Ammon's horn (tissue), 1 donor: ENCODE measurements around the gene PIK3CD.

Experiments
- DNase-seq: peaks from one replicate; pipeline ENCODE4 v3.0.0-alpha.2; 2016; ENCODE audit warnings: low spot score

The PIK3CD gene

DNA sequence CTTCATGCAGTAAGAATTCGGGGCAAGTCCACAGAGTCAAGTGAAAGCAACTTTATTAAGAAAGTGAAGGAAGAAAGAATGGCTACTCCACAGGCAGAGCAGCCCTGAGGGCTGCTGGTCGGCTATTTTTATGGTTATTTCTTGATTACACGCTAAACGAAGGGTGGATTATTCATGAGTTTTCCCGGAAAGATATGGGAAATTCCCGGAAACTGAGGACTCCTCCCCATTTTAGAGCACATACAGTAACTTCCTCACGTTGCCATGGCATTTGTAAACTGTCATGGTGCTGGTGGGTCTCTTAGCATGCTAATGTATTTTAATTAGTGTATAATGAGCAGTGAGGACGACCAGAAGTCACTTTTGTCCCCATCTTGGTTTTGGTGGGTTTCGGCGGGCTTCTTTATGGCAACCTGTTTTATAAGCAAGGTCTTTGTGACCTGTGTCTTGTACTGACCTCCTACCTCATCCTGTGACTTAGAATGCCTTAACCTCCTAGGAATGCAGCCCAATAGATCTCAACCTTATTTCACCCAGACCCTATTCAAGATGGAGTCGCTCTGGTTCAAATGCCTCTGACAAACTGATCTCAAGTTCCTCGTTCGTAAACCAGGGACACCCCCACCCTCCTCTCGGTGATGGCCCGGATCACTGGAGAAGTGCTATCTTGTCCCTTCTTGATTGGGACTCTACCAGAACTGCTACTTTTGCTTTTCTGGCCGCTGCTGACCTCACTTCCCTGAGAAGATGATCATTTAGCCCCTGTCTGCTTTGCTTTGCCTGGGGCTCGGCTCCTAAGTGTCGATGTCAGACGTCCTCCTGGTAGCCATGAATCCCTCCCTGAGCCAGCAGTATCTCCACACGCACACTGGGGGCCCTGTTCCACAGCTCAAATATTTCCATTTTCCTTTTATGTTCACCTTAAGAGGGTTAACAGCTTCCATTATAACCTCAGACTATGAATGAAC is 123.5 kb downstream of the PIK3CD start:
- no peak for DNase-seq

DNA sequence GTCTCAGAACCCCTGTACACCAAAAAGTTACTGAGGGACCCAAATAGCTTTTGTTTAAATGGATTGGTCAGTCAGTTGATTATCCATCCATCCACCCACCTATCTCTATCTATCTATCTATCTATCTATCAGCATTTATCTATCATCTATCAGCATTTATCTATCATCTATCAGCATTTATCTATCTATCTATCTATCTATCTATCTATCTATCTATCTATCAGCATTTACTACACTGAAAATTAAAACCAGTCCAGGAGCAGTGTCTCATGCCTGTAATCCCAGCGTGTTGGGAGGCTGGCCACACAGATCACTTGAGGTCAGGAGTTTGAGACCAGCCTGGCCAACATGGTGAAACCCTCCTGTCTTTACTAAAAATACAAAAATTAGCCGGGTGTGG is 125.2 kb downstream of the PIK3CD start:
- DNase-seq, result no peak
